Lower leg skin (tissue), 3 donors: ENCODE measurements around the gene PKP2.

Source experiments
- POLR2A ChIP-seq, 2 donors: fragments of 450-650 bp; IDR thresholded peaks; one replicate each; pipeline ENCODE4 v1.6.1; 2016 to 2017; ENCODE audit warnings: antibody characterized with exemption in 2 of 2, mild to moderate bottlenecking in 1 of 2, moderate library complexity in 1 of 2
- TF ChIP-seq, protein P1 (sequence below), 3 donors: fragments of 450-650 bp; IDR thresholded peaks; one replicate each; pipeline ENCODE4 v1.5.1; 2016; ENCODE audit warnings: antibody characterized with exemption in 3 of 3, mild to moderate bottlenecking in 3 of 3, moderate library complexity in 2 of 3

GRCh38 chr12:32773691-32774090 is 122.9 kb downstream of the PKP2 start:
- TF ChIP-seq, protein P1, sequence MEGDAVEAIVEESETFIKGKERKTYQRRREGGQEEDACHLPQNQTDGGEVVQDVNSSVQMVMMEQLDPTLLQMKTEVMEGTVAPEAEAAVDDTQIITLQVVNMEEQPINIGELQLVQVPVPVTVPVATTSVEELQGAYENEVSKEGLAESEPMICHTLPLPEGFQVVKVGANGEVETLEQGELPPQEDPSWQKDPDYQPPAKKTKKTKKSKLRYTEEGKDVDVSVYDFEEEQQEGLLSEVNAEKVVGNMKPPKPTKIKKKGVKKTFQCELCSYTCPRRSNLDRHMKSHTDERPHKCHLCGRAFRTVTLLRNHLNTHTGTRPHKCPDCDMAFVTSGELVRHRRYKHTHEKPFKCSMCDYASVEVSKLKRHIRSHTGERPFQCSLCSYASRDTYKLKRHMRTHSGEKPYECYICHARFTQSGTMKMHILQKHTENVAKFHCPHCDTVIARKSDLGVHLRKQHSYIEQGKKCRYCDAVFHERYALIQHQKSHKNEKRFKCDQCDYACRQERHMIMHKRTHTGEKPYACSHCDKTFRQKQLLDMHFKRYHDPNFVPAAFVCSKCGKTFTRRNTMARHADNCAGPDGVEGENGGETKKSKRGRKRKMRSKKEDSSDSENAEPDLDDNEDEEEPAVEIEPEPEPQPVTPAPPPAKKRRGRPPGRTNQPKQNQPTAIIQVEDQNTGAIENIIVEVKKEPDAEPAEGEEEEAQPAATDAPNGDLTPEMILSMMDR (IDR thresholded peaks at IDR 0.05) = no peak
- no peak for TF ChIP-seq POLR2A (IDR thresholded peaks at IDR 0.05)
